Measurements from ENCODE around the gene RAB27A. TPM values are rescaled to one million over a fixed set of nuclear protein-coding genes. Genes with fewer than 3 reads are reported as not detected.

RAB27A gene
- total RNA-seq, 2 donors from 2014 or later = 27.6 to 50.6 TPM

GRCh38 chr15:55218056-55218455, 71.6 kb downstream of the RAB27A start:
- H3K9me3 ChIP-seq = no peaks in the 10 kb centered on the region
- whole genome bisulfite sequencing = 67% methylated on average over 2 of the region's 2 CpGs
- intact Hi-C loops (cut with DNase I) = loop anchor here (10.0 kb wide), 1 partner anchor 217 kb away; no protein-coding TSS in a partner anchor
- H3K4me3 ChIP-seq = no peak overlapping the region
- peak overlapping the region in 1 of 2 donors; percentile 8 for H3K27ac ChIP-seq
- H3K4me1 ChIP-seq (replicated peaks) = no peaks in the 10 kb centered on the region
- TF ChIP-seq CTCF (IDR thresholded peaks at IDR 0.05) = no peak
- TF ChIP-seq POLR2A (IDR thresholded peaks at IDR 0.05) = no peak
- DNase-seq (ENCODE audit: low spot score) = no peak
- H3K36me3 ChIP-seq = no peaks in the 10 kb centered on the region
- no peaks in the 10 kb centered on the region for H3K27me3 ChIP-seq (replicated peaks; ENCODE audit: insufficient read depth)

- Histone ChIP-seq H3K4me3 (no peak overlapping the region), H3K27ac (peak overlapping the region in 1 of 2 donors; percentile 26), H3K36me3 (no peaks in the 10 kb centered on the region), H3K9me3 (no peaks in the 10 kb centered on the region), H3K27me3 (replicated peaks; ENCODE audit: insufficient read depth) (no peaks in the 10 kb centered on the region), H3K4me1 (replicated peaks) (no peaks in the 10 kb centered on the region)
- peak; percentile 43 for DNase-seq (ENCODE audit: low spot score)
- no peak for TF ChIP-seq POLR2A (IDR thresholded peaks at IDR 0.05)
- peak; percentile 84 for TF ChIP-seq POLR2AphosphoS5 (IDR thresholded peaks at IDR 0.05)
- intact Hi-C loops (cut with DNase I) = no loop called here
- WGBS = 56% methylated on average over 4 of the region's 4 CpGs
Measured at GRCh38 chr15:55204464-55204863, 85.1 kb downstream of the RAB27A start.

GRCh38 chr15:55202206-55202605, 87.4 kb downstream of the RAB27A start:
- 89% methylated on average over 1 of the region's 1 CpG for WGBS
- Histone ChIP-seq H3K27ac (no peak overlapping the region), H3K27me3 (replicated peaks; ENCODE audit: insufficient read depth) (no peaks in the 10 kb centered on the region), H3K4me3 (no peak overlapping the region), H3K4me1 (replicated peaks) (no peaks in the 10 kb centered on the region), H3K36me3 (no peaks in the 10 kb centered on the region), H3K9me3 (no peaks in the 10 kb centered on the region)
- no peak for DNase-seq (ENCODE audit: low spot score)
- no peak for TF ChIP-seq CTCF (IDR thresholded peaks at IDR 0.05)
- TF ChIP-seq POLR2A (IDR thresholded peaks at IDR 0.05) = no peak
- no peak for TF ChIP-seq POLR2AphosphoS5 (IDR thresholded peaks at IDR 0.05)
- intact Hi-C loops (cut with DNase I) = no loop called here

GRCh38 chr15:55198706-55199105, 90.9 kb downstream of the RAB27A start:
- H3K36me3 ChIP-seq = no peaks in the 10 kb centered on the region
- H3K27me3 ChIP-seq (replicated peaks; ENCODE audit: insufficient read depth) = no peaks in the 10 kb centered on the region
- H3K27ac ChIP-seq = no peak overlapping the region
- intact Hi-C loops (cut with DNase I) = no loop called here
- DNase-seq (ENCODE audit: low spot score) = no peak
- H3K4me3 ChIP-seq = no peak overlapping the region
- WGBS = 92% methylated on average over 3 of the region's 3 CpGs
- H3K4me1 ChIP-seq (replicated peaks) = no peaks in the 10 kb centered on the region
- no peak for TF ChIP-seq CTCF (IDR thresholded peaks at IDR 0.05)
- no peaks in the 10 kb centered on the region for H3K9me3 ChIP-seq

GRCh38 chr15:55197719-55198118, 91.9 kb downstream of the RAB27A start:
- Histone ChIP-seq H3K27me3 (replicated peaks; ENCODE audit: insufficient read depth) (no peaks in the 10 kb centered on the region), H3K4me1 (replicated peaks) (no peaks in the 10 kb centered on the region), H3K27ac (peak overlapping the region; percentile 84 to 92), H3K36me3 (no peaks in the 10 kb centered on the region), H3K9me3 (no peaks in the 10 kb centered on the region), H3K4me3 (peak overlapping the region; percentile 65 to 88)
- intact Hi-C loops (cut with DNase I) = no loop called here
- WGBS = 46% methylated on average over 4 of the region's 4 CpGs
- TF ChIP-seq POLR2A (IDR thresholded peaks at IDR 0.05) = no peak
- TF ChIP-seq CTCF (IDR thresholded peaks at IDR 0.05) = no peak
- TF ChIP-seq POLR2AphosphoS5 (IDR thresholded peaks at IDR 0.05) = no peak
- DNase-seq (ENCODE audit: low spot score) = no peak

Measured in prostate gland (tissue), 2 donors.